OCI-LY1 (cell line): Measurements from ENCODE around the gene IFT25.

Source experiments
- EZH2 ChIP-seq: fragments of 200-600 bp; sonication (generic), shearing (Covaris generic); IDR thresholded peaks from 2 replicates; pipeline ENCODE4 v1.8.0; 2017; ENCODE audit warnings: borderline replicate concordance, mixed run types, mild to moderate bottlenecking, antibody characterized with exemption, low read length, moderate library complexity, mixed read lengths
- TF ChIP-seq, protein P1 (sequence below): fragments of 200-600 bp; sonication (generic), shearing (Covaris generic); IDR thresholded peaks from 2 replicates; pipeline ENCODE4 v1.5.1; 2017; ENCODE audit warnings: mild to moderate bottlenecking, antibody characterized with exemption, low read length, moderate library complexity, mixed read lengths

GRCh38 chr1:53942127-53942957 lies 3.2 kb downstream of the IFT25 start:
- TF ChIP-seq, protein P1, sequence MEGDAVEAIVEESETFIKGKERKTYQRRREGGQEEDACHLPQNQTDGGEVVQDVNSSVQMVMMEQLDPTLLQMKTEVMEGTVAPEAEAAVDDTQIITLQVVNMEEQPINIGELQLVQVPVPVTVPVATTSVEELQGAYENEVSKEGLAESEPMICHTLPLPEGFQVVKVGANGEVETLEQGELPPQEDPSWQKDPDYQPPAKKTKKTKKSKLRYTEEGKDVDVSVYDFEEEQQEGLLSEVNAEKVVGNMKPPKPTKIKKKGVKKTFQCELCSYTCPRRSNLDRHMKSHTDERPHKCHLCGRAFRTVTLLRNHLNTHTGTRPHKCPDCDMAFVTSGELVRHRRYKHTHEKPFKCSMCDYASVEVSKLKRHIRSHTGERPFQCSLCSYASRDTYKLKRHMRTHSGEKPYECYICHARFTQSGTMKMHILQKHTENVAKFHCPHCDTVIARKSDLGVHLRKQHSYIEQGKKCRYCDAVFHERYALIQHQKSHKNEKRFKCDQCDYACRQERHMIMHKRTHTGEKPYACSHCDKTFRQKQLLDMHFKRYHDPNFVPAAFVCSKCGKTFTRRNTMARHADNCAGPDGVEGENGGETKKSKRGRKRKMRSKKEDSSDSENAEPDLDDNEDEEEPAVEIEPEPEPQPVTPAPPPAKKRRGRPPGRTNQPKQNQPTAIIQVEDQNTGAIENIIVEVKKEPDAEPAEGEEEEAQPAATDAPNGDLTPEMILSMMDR = no peak
- no peak for TF ChIP-seq EZH2
